ENCODE data around the gene ZNF787. TPM values are rescaled to one million over a fixed set of nuclear protein-coding genes. Genes with fewer than 3 reads are reported as not detected.

ZNF787 gene
- total RNA-seq, 1 experiment from 2014 or later = 95.4 TPM

DNA sequence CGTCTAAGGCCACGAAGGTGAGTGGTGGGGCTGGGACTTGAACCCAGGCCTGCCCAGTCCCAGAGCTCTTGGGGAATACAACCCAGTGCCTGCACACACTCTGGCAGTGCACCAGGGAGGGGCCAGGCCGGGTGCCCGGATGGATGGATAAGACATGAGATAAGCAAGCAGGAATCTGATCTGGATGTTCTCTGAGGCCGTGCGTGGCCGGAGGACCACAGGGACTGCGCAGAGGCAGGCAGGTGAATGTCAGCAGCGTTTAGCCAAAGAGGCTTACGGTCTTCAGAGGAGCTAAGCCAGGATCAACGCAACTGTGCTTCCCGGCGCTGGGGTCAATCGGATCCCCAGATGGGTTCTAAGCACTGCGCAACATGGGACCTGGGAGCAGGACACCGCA lies 1.5 kb downstream of the ZNF787 start:
- Histone ChIP-seq H3K27me3 (ENCODE audit: control insufficient read depth, insufficient read depth, low read length) (no peaks in the 10 kb centered on the region), H3K36me3 (replicated peaks; ENCODE audit: control insufficient read depth, insufficient read depth, low read length) (peaks cover 2% of the 10 kb centered on the region), H3K4me3 (ENCODE audit: insufficient read depth, low read depth, low read length) (peak overlapping the region; percentile 86)
- no peak for DNase-seq

DNA sequence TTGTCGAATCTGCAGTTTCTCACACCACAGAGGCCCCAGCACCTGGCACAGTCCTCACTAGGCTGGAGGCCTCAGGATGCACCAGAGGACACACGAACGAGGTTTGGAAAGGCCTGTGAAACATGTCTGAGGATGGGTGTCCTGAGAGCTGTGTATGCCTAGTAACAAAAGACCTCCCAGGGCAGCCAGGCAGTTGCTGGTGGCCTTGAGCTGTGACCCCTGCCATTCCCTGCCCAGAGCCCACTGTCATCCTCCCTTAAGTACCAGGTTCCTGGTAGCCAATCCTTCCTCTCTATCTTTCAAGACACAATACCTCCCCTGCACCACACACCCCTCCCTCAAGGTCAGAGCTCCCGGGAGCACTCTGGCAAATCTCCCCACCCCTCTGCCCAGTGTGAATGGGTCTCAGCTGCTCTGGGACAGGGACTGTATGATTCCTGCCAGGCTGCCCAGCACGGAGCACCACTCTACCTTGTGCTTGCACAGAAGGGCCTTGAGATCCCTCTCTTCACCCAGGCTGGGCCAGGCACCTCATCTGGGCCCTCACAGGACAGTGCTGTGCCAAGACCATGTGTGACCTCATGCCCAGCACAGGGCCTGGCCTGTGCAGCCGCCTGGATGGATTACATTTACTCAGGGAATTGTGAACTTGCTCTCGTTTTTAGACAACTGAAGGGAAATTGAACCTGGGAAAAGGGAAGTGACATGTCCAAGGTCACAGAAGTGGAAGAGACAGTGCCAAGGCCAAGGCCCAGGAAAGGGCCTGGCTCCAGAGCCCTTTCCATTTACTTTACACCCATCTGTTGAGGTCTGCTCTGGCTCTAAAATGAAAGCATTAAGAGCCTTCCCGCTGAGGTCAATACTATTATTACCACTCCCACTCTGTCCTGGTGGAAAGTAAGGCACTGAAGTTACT lies 2.2 kb downstream of the ZNF787 start:
- Histone ChIP-seq H3K27me3 (ENCODE audit: control insufficient read depth, insufficient read depth, low read length) (no peaks in the 10 kb centered on the region), H3K36me3 (replicated peaks; ENCODE audit: control insufficient read depth, insufficient read depth, low read length) (peaks cover 2% of the 10 kb centered on the region), H3K4me3 (ENCODE audit: insufficient read depth, low read depth, low read length) (no peak overlapping the region)
- no peak for DNase-seq

DNA sequence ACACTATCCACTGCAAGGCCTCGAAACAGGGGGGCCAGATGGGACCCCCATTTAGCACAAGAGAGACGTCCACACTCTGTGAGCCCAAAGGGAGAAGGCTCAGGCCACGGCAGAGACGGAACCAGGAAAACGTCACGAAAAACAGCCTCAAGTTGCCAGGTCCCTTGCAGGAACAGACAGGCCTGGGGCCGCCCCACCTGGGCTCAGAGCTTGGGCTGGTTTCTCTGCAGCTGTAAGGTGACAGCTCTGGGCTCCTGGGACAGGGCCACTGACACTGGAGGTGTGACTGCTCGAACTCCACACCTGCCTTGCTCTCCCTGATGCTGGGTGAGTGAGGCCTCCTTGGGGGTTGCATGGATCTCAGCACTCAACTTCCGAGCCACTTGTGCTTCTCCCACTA lies 3.2 kb downstream of the ZNF787 start:
- H3K36me3 ChIP-seq (replicated peaks; ENCODE audit: control insufficient read depth, insufficient read depth, low read length) = peaks cover 2% of the 10 kb centered on the region
- no peaks in the 10 kb centered on the region for H3K27me3 ChIP-seq (ENCODE audit: control insufficient read depth, insufficient read depth, low read length)
- DNase-seq = no peak
- H3K4me3 ChIP-seq (ENCODE audit: insufficient read depth, low read depth, low read length) = no peak overlapping the region

DNA sequence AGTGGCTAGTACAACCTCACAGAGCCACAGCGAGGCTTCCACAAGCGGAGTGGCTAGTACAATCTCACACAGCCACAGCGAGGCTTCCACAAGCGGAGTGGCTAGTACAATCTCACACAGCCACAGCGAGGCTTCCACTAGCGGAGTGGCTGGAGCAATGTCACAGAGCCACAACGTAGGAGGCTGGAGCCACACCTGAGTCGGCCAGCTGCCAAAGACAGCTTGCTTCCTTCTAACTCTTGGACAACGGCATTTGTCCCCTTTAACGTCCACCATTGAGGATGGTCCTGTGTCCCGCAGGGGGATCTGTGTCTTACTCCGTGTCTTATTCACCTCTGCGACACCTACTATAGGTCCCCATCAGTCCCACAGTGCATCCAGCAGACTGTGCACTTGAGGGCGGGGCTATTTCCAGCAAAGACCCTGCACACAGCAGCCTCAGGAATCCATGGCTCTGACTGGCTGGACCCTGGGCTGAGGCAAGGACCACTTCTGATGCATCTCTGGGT lies 3.7 kb downstream of the ZNF787 start:
- Histone ChIP-seq H3K4me3 (ENCODE audit: insufficient read depth, low read depth, low read length) (no peak overlapping the region), H3K36me3 (replicated peaks; ENCODE audit: control insufficient read depth, insufficient read depth, low read length) (peaks cover 2% of the 10 kb centered on the region), H3K27me3 (ENCODE audit: control insufficient read depth, insufficient read depth, low read length) (no peaks in the 10 kb centered on the region)

DNA sequence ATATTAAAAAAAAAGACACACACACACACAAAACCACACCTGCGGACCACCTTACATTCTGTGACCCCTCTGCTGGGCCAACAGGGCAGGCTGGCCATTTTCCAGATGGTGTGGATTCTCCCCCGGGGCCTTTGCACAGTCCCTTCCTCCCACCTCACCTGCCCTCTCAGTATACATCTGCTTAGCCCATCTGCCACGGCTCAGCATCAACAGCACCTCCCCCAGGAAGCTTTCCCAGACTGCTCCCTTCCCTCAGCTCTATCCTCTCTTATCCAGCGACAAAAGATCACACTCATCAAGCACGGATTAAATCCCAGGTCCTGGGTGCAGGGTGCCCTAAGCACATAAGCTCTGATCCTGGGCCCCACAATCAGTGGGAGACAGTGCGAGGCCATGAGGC lies 4.5 kb downstream of the ZNF787 start:
- Histone ChIP-seq H3K27me3 (ENCODE audit: control insufficient read depth, insufficient read depth, low read length) (no peaks in the 10 kb centered on the region), H3K36me3 (replicated peaks; ENCODE audit: control insufficient read depth, insufficient read depth, low read length) (peaks cover 2% of the 10 kb centered on the region), H3K4me3 (ENCODE audit: insufficient read depth, low read depth, low read length) (no peak overlapping the region)
- no peak for DNase-seq

More for the DNA sequence above, 3.7 kb downstream of the ZNF787 start:
- DNase-seq = no peak

DNA sequence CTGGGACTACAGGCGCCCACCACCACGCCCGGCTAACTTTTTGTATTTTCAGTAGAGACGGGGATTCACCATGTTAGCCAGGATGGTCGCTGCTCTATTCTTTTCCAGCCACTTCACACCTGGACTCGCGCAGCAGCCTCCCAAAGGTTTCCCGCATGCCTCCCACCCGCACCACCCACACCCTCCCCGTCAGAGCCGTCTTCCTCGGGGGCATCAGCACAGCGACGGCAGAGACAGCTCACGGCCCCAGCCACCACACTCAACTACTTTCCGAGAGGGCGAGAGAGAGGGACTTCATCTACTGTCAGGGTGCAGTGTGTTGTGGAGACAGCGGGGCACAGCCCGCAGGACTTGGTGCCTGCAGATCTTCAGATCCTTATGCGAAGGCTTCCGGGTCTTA lies 5.6 kb downstream of the ZNF787 start:
- H3K27me3 ChIP-seq (ENCODE audit: control insufficient read depth, insufficient read depth, low read length) = no peaks in the 10 kb centered on the region
- DNase-seq = no peak
- no peak overlapping the region for H3K4me3 ChIP-seq (ENCODE audit: insufficient read depth, low read depth, low read length)
- peaks cover 2% of the 10 kb centered on the region for H3K36me3 ChIP-seq (replicated peaks; ENCODE audit: control insufficient read depth, insufficient read depth, low read length)

DNA sequence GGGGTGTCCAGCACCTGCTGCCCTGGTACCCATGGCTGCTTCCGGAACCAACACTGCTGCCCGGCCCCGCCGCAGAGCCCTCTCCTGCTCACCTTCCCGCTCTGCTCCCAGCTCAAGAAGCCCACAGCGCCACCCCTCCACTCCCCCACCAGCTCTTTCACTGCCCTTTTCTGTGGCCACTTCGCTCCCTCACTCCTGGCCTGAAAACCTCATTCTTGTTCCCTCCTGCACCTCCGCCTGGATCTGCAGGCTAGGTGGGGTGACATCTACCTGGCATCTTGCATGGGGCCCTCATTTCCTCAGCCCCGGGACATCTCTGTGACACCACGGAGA lies 6.4 kb downstream of the ZNF787 start:
- Histone ChIP-seq H3K27me3 (ENCODE audit: control insufficient read depth, insufficient read depth, low read length) (no peaks in the 10 kb centered on the region), H3K4me3 (ENCODE audit: insufficient read depth, low read depth, low read length) (no peak overlapping the region)
- peak; percentile 48 for DNase-seq

DNA sequence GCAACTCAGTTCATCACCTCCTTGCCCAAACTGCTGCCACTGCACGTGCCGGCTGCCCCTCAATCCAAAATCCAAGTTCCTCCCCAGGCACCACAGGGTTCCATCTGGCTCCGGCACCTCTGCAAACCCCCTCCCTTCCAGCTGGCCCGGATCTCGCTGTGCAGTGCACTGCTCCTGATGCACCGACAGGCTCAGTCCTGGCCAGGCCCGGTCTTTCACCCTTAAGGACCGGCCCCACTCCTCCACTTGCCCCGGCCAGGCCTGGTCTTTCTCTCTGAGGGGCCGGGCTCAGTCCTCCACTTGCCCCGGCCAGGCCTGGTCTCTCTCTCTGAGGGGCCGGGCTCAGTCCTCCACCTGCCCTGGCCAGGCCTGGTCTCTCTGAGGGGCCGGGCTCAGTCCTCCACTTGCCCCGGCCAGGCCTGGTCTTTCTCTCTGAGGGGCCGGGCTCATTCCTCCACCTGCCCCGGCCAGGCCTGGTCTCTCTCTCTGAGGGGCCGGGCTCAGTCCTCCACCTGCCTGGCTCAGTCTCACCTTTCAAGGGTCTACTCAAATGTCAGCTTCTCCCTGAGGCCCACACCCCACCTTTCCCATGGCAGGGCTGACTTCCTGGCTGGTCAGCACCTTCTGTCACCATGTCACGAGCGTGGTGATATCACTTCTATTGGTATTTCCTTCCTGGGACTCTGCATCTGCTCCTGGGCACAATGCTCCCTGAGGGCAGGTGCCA lies 6.9 kb downstream of the ZNF787 start:
- Histone ChIP-seq H3K36me3 (replicated peaks; ENCODE audit: control insufficient read depth, insufficient read depth, low read length) (peaks cover 2% of the 10 kb centered on the region), H3K4me3 (ENCODE audit: insufficient read depth, low read depth, low read length) (no peak overlapping the region), H3K27me3 (ENCODE audit: control insufficient read depth, insufficient read depth, low read length) (no peaks in the 10 kb centered on the region)
- DNase-seq = peak; percentile 63

More for the DNA sequence above, 6.4 kb downstream of the ZNF787 start:
- peaks cover 2% of the 10 kb centered on the region for H3K36me3 ChIP-seq (replicated peaks; ENCODE audit: control insufficient read depth, insufficient read depth, low read length)

DNA sequence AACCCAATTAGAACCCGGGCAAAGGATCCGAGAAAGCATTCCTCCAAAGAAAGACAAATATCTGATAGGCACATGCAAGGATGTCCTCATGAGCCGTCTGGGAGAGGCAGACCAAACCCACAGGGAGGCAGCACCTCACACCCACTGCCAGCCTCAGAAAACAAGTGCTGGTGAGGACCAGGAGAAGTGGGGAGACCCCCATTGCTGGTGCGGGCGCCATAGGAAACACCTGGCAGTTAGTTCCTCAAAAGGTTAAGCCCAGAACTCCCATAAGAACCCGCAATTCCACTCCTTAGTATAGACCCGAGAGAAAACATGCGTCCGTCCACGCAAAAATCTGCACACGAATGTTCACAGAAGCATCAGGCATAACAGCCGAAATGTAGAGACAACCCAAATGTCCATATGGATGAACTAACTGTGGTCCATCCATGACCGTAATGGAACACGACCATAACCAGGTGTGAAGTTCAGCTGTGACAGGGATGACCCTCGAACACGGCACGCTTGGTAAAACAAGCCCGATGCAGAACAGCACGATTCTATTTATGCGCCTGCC lies 7.9 kb downstream of the ZNF787 start:
- Histone ChIP-seq H3K27me3 (ENCODE audit: control insufficient read depth, insufficient read depth, low read length) (no peaks in the 10 kb centered on the region), H3K36me3 (replicated peaks; ENCODE audit: control insufficient read depth, insufficient read depth, low read length) (no peaks in the 10 kb centered on the region), H3K4me3 (ENCODE audit: insufficient read depth, low read depth, low read length) (no peak overlapping the region)
- DNase-seq = no peak

DNA sequence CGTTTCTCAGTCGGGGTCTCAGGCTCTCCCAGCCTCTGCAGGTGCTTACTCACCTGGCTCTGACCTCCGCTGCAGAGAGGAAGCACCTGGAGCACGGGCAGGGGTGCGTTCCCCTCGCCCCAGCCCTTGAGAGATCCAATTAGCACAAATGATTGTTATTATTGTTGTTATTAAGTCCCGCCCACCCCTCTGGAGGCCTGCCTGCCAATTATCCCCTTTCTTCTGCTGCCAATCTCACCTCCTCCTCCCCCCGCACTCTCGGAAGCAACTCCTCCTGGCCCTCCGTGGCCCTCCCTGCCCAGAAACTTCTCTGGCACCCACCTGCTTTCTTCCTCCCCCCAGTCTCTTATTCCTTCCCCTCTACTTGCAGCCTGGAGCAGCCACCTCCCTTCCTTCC lies 8.8 kb downstream of the ZNF787 start:
- no peak overlapping the region for H3K4me3 ChIP-seq (ENCODE audit: insufficient read depth, low read depth, low read length)
- no peaks in the 10 kb centered on the region for H3K27me3 ChIP-seq (ENCODE audit: control insufficient read depth, insufficient read depth, low read length)
- DNase-seq = peak; percentile 59
- H3K36me3 ChIP-seq (replicated peaks; ENCODE audit: control insufficient read depth, insufficient read depth, low read length) = no peaks in the 10 kb centered on the region

DNA sequence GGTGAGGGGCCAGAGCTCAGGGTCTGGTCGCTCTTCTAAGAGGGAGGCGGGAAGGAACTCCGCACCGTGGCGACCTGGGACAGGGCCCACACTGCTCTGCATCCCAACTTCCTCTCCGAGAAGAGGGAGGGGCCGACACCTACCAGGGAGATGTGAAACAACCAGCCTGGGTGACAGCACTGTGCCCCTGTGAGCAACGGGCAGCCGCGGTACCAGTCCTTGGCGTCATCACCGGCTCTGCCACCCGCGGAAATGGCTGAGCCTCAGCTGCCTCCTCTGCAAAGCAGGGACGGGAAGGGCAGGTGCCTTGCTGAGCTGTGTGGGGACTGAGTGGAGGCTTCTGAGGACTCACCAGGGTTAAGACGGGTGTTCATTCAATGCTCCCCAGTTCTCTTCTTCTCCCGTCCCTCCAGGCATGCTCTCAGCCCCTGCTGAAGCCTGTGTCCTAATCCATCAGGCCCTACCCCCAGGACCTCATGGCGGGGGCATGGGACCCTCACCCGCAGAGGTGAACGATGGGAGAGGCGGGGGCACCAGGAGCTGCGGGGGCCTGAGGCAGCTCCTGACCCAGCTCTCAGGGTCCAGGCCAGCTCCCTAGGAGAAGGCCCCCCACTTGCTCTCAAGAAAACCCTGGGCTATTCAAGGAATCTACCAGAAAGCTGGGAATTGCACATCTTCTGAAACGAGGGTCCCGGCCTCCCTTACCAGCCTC lies 9.3 kb downstream of the ZNF787 start:
- no peaks in the 10 kb centered on the region for H3K36me3 ChIP-seq (replicated peaks; ENCODE audit: control insufficient read depth, insufficient read depth, low read length)
- no peaks in the 10 kb centered on the region for H3K27me3 ChIP-seq (ENCODE audit: control insufficient read depth, insufficient read depth, low read length)
- peak; percentile 71 for DNase-seq
- H3K4me3 ChIP-seq (ENCODE audit: insufficient read depth, low read depth, low read length) = no peak overlapping the region

DNA sequence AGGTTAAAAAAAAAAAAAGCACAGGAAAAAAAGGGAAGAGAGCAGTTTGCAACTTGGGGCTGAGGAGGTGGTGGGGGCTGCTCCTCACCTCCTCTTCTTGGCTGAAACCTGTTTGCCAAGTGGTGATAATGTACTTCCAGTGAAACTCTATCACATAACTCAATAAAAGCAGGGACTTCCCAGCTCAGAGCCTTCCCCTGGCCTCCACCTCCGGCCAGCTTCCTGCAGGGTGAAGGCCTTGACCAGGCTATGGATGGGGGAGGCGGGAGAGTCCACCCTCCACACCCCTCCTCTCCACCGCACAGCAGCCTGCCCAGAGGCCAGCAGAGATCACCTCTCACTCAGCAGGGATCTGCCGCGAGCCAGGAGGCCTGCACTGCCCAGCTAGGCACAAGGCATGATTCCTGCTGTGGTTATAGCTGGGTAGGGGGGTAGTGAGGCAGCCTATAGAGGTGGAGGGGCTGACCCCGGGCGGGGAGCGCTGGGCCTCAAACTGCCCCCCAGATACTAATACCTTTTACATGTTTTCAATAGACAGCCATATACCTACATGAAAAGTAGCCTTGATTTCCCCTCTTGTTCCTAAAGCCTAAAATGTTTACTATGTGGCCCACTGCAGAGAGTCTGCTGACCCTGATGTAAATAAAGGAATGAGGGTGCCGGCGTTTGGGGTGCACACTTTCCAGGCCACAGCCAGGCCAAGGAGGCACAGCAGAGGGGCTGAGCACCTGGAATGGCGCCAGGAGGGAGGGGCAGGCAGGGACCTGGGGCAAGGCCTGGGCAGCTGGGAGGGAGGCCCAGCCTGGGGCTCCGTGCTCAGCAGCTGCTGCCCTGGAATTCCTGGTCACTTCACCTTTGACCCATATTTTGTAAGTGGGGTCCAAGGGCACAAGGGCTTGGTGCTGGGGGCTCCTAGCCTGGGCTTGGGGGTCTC lies 10.3 kb downstream of the ZNF787 start:
- DNase-seq = peak; percentile 75
- Histone ChIP-seq H3K36me3 (replicated peaks; ENCODE audit: control insufficient read depth, insufficient read depth, low read length) (no peaks in the 10 kb centered on the region), H3K27me3 (ENCODE audit: control insufficient read depth, insufficient read depth, low read length) (no peaks in the 10 kb centered on the region), H3K4me3 (ENCODE audit: insufficient read depth, low read depth, low read length) (no peak overlapping the region)

DNA sequence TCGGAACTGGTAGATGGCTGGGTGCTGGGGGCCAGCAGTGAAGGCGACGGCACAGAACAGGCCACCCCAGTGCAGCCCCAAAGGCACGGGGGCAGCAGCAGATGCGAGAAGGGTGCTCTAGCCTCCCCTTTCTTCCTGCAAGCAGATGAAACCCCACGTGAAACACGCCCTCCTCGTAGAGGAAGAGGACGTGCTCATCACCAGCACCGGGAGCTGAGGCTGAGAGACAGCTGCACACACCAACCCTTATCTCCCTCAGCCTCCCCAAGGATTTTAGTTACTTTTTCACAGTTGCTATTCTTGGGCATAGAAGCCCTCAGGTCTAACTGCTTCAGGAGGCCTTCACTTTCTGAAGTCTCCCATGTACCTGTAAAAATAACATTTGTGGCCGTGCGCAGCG lies 11.9 kb downstream of the ZNF787 start:
- Histone ChIP-seq H3K27me3 (ENCODE audit: control insufficient read depth, insufficient read depth, low read length) (no peaks in the 10 kb centered on the region), H3K36me3 (replicated peaks; ENCODE audit: control insufficient read depth, insufficient read depth, low read length) (no peaks in the 10 kb centered on the region), H3K4me3 (ENCODE audit: insufficient read depth, low read depth, low read length) (no peak overlapping the region)
- DNase-seq = no peak
